Measurements from ENCODE around the gene CFH. TPM values are rescaled to one million over a fixed set of nuclear protein-coding genes. Genes with fewer than 3 reads are reported as not detected.

CFH gene
- total and polyA plus RNA-seq, 10 of the 15 experiments (the other 5 are each of a cell fraction or from before 2014, with no cell fraction given) = 0.46 TPM; not detected in 9

- DNase-seq (ENCODE audit: low read depth, low spot score) (no peak), ATAC-seq (no peak), FAIRE-seq (no peak)
- Histone ChIP-seq H3K4me3 (no peak overlapping the region), H3K4me1 (ENCODE audit: control insufficient read depth, insufficient read depth, low read length) (no peaks in the 10 kb centered on the region), H3K4me2 (ENCODE audit: control insufficient read depth, insufficient read depth) (no peak overlapping the region), H3K27me3 (replicated peaks in 1 of 2; ENCODE audit: control insufficient read depth in 2 of 2, insufficient read depth in 2 of 2, low read length in 1 of 2) (no peaks in the 10 kb centered on the region), H3K9ac (ENCODE audit: control insufficient read depth, insufficient read depth, low read length) (no peak overlapping the region), H3K79me2 (ENCODE audit: control insufficient read depth, insufficient read depth, low read length) (no peaks in the 10 kb centered on the region), H3K9me3 (replicated peaks; ENCODE audit: control insufficient read depth, insufficient read depth, low read length) (no peaks in the 10 kb centered on the region), H3K36me3 (ENCODE audit: control insufficient read depth in 2 of 2, insufficient read depth in 2 of 2, low read length in 1 of 2) (no peaks in the 10 kb centered on the region), H3K27ac (ENCODE audit: control insufficient read depth, insufficient read depth) (no peak overlapping the region), H4K20me1 (ENCODE audit: control insufficient read depth, insufficient read depth) (no peaks in the 10 kb centered on the region), H2AFZ (ENCODE audit: control insufficient read depth, low read depth, low read length) (no peak overlapping the region)
- POLR2A ChIA-PET = no interaction called here
- BruUV-seq (replicated peaks) = no TSS peak
- SMC1A ChIA-PET (ENCODE audit: uncharacterized antibody, unreplicated experiment) = no interaction called here
- intact Hi-C loops (cut with micrococcal nuclease; ENCODE audit: unreplicated experiment) = no loop called here
- CTCF ChIA-PET = no interaction called here
- WGBS (ENCODE audit: insufficient coverage, insufficient replicate concordance, low lambda C conversion rate, missing lambda C conversion rate) = 93% methylated on average over 2 of the region's 2 CpGs
- RAD21 ChIA-PET (ENCODE audit: unreplicated experiment) = no interaction called here
- TF ChIP-seq ZZZ3 (IDR thresholded peaks at IDR 0.05; ENCODE audit: control insufficient read depth, insufficient read length, low read depth) (no peak), MXI1 (IDR thresholded peaks at IDR 0.05; ENCODE audit: low read depth, low read length) (no peak), MAX (IDR thresholded peaks at IDR 0.05; ENCODE audit: low read depth, low read length) (no peak), BCL11A (IDR thresholded peaks at IDR 0.05; ENCODE audit: low read depth, low read length) (no peak), ATF7 (IDR thresholded peaks at IDR 0.05; ENCODE audit: low read depth) (no peak), SUZ12 (IDR thresholded peaks at IDR 0.05; ENCODE audit: unreplicated experiment) (no peak), ZBTB11 (CRISPR knock-in tag; IDR thresholded peaks at IDR 0.05) (no peak), ZSCAN29 (IDR thresholded peaks at IDR 0.05) (no peak), HCFC1 (IDR thresholded peaks at IDR 0.05; ENCODE audit: low read length) (no peak)
- in situ Hi-C loops (cut with MboI) = no loop called here
Measured at GRCh38 chr1:196619721-196620120, 32.1 kb upstream of the CFH start.

Measured in GM12878 (cell line).